GM12878 (cell line): Measurements from ENCODE around the gene ANK2. TPM values are rescaled to one million over a fixed set of nuclear protein-coding genes. Genes with fewer than 3 reads are reported as not detected.

ENCODE experiments used
- ATAC-seq: fragments of 200-7000 bp; cut with Tn5 transposase; 3 replicates; pipeline ENCODE4 v1.9.1; 2020; ENCODE audit warnings: mild to moderate bottlenecking, moderate library complexity
- BruUV-seq: library from RNA; stranded (reverse); fragments of 400-500 nt; replicated peaks from 2 replicates; lab custom pipeline; 2021; lab: Mats Ljungman, UMichigan
- CTCF ChIA-PET: fragments of 300-600 bp; sonication (Branson Sonifier 250); formaldehyde crosslinking; extraction: SDS; loops from one replicate; lab custom pipeline; 2021; ENCODE audit warnings: inconsistent platforms; lab: Yijun Ruan, JAX
- POLR2A ChIA-PET: fragments of 350-600 bp; formaldehyde crosslinking; extraction: SDS; loops from one replicate; lab custom pipeline; 2021; ENCODE audit warnings: inconsistent platforms; lab: Charles Lee
- RAD21 ChIA-PET: fragments of 300-600 bp; sonication (Branson Sonifier 250); formaldehyde crosslinking; loops from one replicate; lab custom pipeline; 2023; ENCODE audit warnings: antibody characterized with exemption; ENCODE audit not compliant: unreplicated experiment; lab: Charles Lee
- SMC1A ChIA-PET: fragments of 300-600 bp; sonication (Branson Sonifier 250); formaldehyde crosslinking; loops from one replicate; lab custom pipeline; 2023; ENCODE audit not compliant: unreplicated experiment, uncharacterized antibody; lab: Charles Lee
- DNase-seq: peaks from one replicate; pipeline ENCODE4 v3.0.0-alpha.2; 2011; ENCODE audit warnings: low read depth, low spot score
- FAIRE-seq: peaks from 3 replicates; lab custom pipeline; 2011; peaks lifted over from hg19 to GRCh38; lab: Jason Lieb, UNC
- H2AFZ ChIP-seq: 2 replicates; pipeline ENCODE4 v1.6.0; 2011; ENCODE audit warnings: low read depth, low read length, control low read depth; ENCODE audit not compliant: control insufficient read depth
- H3K27ac ChIP-seq: 2 replicates; pipeline ENCODE4 v1.5.1; 2011; ENCODE audit warnings: control low read depth; ENCODE audit not compliant: control insufficient read depth, insufficient read depth
- H3K27me3 ChIP-seq, 2 experiments: replicated peaks in 1 of 2; 2 replicates each; pipeline versions ENCODE4 v1.6.0 to v1.6.1; 2011; ENCODE audit warnings: low read length in 1 of 2; ENCODE audit not compliant: control insufficient read depth in 2 of 2, insufficient read depth in 2 of 2
- H3K36me3 ChIP-seq, 2 experiments: 2 replicates each; pipeline ENCODE4 v1.5.1; 2011; ENCODE audit warnings: low read length in 1 of 2; ENCODE audit not compliant: control insufficient read depth in 2 of 2, insufficient read depth in 2 of 2
- H3K4me1 ChIP-seq: 2 replicates; pipeline ENCODE4 v1.6.1; 2011; ENCODE audit warnings: mild to moderate bottlenecking, low read length, moderate library complexity, mixed read lengths; ENCODE audit not compliant: control insufficient read depth, insufficient read depth
- H3K4me2 ChIP-seq: 2 replicates; pipeline ENCODE4 v1.6.0; 2011; ENCODE audit warnings: control low read depth; ENCODE audit not compliant: control insufficient read depth, insufficient read depth
- H3K4me3 ChIP-seq: fragments of 200-600 bp; sonication (generic); 2 replicates; pipeline ENCODE4 v1.5.1; 2016
- H3K79me2 ChIP-seq: 2 replicates; pipeline ENCODE4 v1.6.0; 2011; ENCODE audit warnings: low read length; ENCODE audit not compliant: control insufficient read depth, insufficient read depth
- H3K9ac ChIP-seq: 2 replicates; pipeline ENCODE4 v1.8.0; 2011; ENCODE audit warnings: low read length, control low read depth, mixed read lengths; ENCODE audit not compliant: control insufficient read depth, insufficient read depth
- H3K9me3 ChIP-seq: replicated peaks from 3 replicates; pipeline ENCODE4 v1.5.1; 2011; ENCODE audit warnings: mild to moderate bottlenecking, low read length; ENCODE audit not compliant: control insufficient read depth, insufficient read depth
- H4K20me1 ChIP-seq: 2 replicates; pipeline ENCODE4 v1.6.0; 2011; ENCODE audit not compliant: control insufficient read depth, insufficient read depth
- BCL11A ChIP-seq: IDR thresholded peaks from 2 replicates; pipeline ENCODE4 v1.6.1; 2011; ENCODE audit warnings: low read depth, low read length
- HDGF ChIP-seq: fragments of 450-650 bp; IDR thresholded peaks from 2 replicates; pipeline ENCODE4 v1.6.1; 2016; ENCODE audit warnings: antibody characterized with exemption
- IRF5 ChIP-seq: fragments of 450-650 bp; IDR thresholded peaks from 2 replicates; pipeline ENCODE4 v1.6.1; 2017; ENCODE audit warnings: borderline replicate concordance
- ZNF217 ChIP-seq: fragments of 450-650 bp; IDR thresholded peaks from 2 replicates; pipeline ENCODE4 v1.6.1; 2017; ENCODE audit warnings: antibody characterized with exemption, mild to moderate bottlenecking
- WGBS: methylation state at CpG from one replicate; pipeline ENCODE4 v1.1.6; 2016; ENCODE audit warnings: low lambda C conversion rate; ENCODE audit not compliant: insufficient replicate concordance, insufficient coverage; ENCODE audit errors: missing lambda C conversion rate; 5-methylcytosine and 5-hydroxymethylcytosine counted together
- in situ Hi-C: fragments of 300-500 bp; cut with MboI; formaldehyde crosslinking; loops from 9 replicates; pipeline ENCODE4 v1.14.3; 2018; ENCODE audit warnings: mixed read lengths
- intact Hi-C: fragments of 100-400 bp; cut with micrococcal nuclease; formaldehyde crosslinking; loops from one replicate; pipeline ENCODE4 v1.14.2; 2022; ENCODE audit not compliant: unreplicated experiment
- polyA plus RNA-seq, 11 experiments: library from polyadenylated mRNA; depleted of rRNA in 4 of 11; unstranded in 6 of 11; stranded (reverse) in 5 of 11; fragments of >200 nt; fragmentation: Nextera tagmentation in 4 of 11; fragmentation: Illumina TruSeq in 1 of 11; extraction: Ambion mirVana in 4 of 11; extraction: Trizol in 1 of 11; gene quantifications; 1 replicate in 1 of 11; 2 replicates in 10 of 11; pipeline versions ENCODE4 v1.2.1 to v1.2.3, GENCODE V29; 2011 to 2016; ENCODE audit warnings: inconsistent platforms in 2 of 11, missing spikeins in 2 of 11, low read depth in 1 of 11
- total RNA-seq, 4 experiments: library from RNA; depleted of rRNA in 3 of 4; stranded (reverse); fragments of >200 nt in 3 of 4; fragmentation: Illumina TruSeq in 1 of 4; extraction: Trizol in 1 of 4; gene quantifications; 2 replicates each; pipeline versions ENCODE4 v1.2.1 to v1.2.3, GENCODE V29; 2013 to 2021
- TF ChIP-seq, protein P1 (sequence below): fragments of 450-650 bp; conservative IDR thresholded peaks from 2 replicates; pipeline ENCODE4 v1.6.1; 2017; ENCODE audit warnings: mild to moderate bottlenecking, moderate library complexity
- TF ChIP-seq, protein P2 (sequence below): IDR thresholded peaks from 2 replicates; pipeline ENCODE4 v1.6.1; 2012; ENCODE audit warnings: low read depth, low read length, improper control_type of control experiment

ANK2 gene
- total and polyA plus RNA-seq, 10 of the 15 experiments (the other 5 are each of a cell fraction or from before 2014, with no cell fraction given) = 1.6 to 13.0 (median 4.1) TPM

- ChIA-PET CTCF (interaction anchor here (1.0 to 1.1 kb wide), 2 partner anchors 11 to 150 kb away, joined by 3 read pairs; no protein-coding TSS in a partner anchor), POLR2A (no interaction called here), SMC1A (interaction anchor here (1.0 kb wide), 1 partner anchor 8 kb away, joined by 3 read pairs; no protein-coding TSS in a partner anchor), RAD21 (no interaction called here)
- Histone ChIP-seq H3K4me2 (no peak overlapping the region), H3K4me3 (no peak overlapping the region), H2AFZ (no peak overlapping the region), H3K9ac (no peak overlapping the region), H3K27ac (no peak overlapping the region), H3K27me3 (no peaks in the 10 kb centered on the region), H3K4me1 (no peaks in the 10 kb centered on the region), H3K36me3 (no peaks in the 10 kb centered on the region), H4K20me1 (no peaks in the 10 kb centered on the region), H3K79me2 (no peaks in the 10 kb centered on the region), H3K9me3 (no peaks in the 10 kb centered on the region)
- TF ChIP-seq, protein P1, sequence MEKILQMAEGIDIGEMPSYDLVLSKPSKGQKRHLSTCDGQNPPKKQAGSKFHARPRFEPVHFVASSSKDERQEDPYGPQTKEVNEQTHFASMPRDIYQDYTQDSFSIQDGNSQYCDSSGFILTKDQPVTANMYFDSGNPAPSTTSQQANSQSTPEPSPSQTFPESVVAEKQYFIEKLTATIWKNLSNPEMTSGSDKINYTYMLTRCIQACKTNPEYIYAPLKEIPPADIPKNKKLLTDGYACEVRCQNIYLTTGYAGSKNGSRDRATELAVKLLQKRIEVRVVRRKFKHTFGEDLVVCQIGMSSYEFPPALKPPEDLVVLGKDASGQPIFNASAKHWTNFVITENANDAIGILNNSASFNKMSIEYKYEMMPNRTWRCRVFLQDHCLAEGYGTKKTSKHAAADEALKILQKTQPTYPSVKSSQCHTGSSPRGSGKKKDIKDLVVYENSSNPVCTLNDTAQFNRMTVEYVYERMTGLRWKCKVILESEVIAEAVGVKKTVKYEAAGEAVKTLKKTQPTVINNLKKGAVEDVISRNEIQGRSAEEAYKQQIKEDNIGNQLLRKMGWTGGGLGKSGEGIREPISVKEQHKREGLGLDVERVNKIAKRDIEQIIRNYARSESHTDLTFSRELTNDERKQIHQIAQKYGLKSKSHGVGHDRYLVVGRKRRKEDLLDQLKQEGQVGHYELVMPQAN = no peak
- no peak for TF ChIP-seq BCL11A
- TF ChIP-seq IRF5 = no peak
- TF ChIP-seq, protein P2, sequence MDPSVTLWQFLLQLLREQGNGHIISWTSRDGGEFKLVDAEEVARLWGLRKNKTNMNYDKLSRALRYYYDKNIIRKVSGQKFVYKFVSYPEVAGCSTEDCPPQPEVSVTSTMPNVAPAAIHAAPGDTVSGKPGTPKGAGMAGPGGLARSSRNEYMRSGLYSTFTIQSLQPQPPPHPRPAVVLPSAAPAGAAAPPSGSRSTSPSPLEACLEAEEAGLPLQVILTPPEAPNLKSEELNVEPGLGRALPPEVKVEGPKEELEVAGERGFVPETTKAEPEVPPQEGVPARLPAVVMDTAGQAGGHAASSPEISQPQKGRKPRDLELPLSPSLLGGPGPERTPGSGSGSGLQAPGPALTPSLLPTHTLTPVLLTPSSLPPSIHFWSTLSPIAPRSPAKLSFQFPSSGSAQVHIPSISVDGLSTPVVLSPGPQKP = no peak
- TF ChIP-seq HDGF = no peak
- TF ChIP-seq ZNF217 = no peak
- 100% methylated on average over 1 of the region's 1 CpG for WGBS
- in situ Hi-C loops = no loop called here
- FAIRE-seq (no peak), ATAC-seq (no peak), DNase-seq (no peak)
- BruUV-seq = no TSS peak
- intact Hi-C loops = loop anchor here (10.0 kb wide), 1 partner anchor 143 kb away; no protein-coding TSS in a partner anchor
Measured at GRCh38 chr4:113101669-113102068, 52.2 kb downstream of the ANK2 start.
